CD4-positive, alpha-beta T cell (primary cell): Measurements from ENCODE around the gene CTTNBP2NL. TPM values are rescaled to one million over a fixed set of nuclear protein-coding genes. Genes with fewer than 3 reads are reported as not detected.
"Not testable (repeated sequence)": the region's sequence is repeated elsewhere in the genome, so short reads cannot be mapped to it uniquely, and the experiment has no call there.

Experiments used
- ATAC-seq: fragments of 200-7000 bp; cut with Tn5 transposase; one replicate; pipeline ENCODE4 v1.10.0; 2022; ENCODE audit warnings: mild to moderate bottlenecking; ENCODE audit not compliant: poor library complexity
- CTCF ChIA-PET: fragments of 350-600 bp; sonication (Branson Sonifier 250); formaldehyde crosslinking; loops from one replicate; lab custom pipeline; 2021; ENCODE audit warnings: antibody characterized with exemption, inconsistent platforms; lab: Charles Lee
- POLR2A ChIA-PET: fragments of 350-600 bp; sonication (Branson Sonifier 250); formaldehyde crosslinking; loops from one replicate; lab custom pipeline; 2021; ENCODE audit warnings: antibody characterized with exemption, inconsistent platforms; lab: Charles Lee
- DNase-seq, 14 experiments: peaks; one replicate each; pipeline ENCODE4 v3.0.0-alpha.2; 2013 to 2020; ENCODE audit warnings: mixed read lengths in 2 of 14
- H3K27ac ChIP-seq, 2 donors: one replicate each; pipeline versions ENCODE4 v1.5.1 to v1.7.0; 2013; ENCODE audit warnings: low read length in 2 of 2, low read depth in 1 of 2, mild to moderate bottlenecking in 1 of 2
- H3K27me3 ChIP-seq, 2 experiments: 1 replicate in 1 of 2; 2 replicates in 1 of 2; pipeline versions ENCODE4 v1.6.1 to v1.7.0; 2013; ENCODE audit warnings: low read length in 2 of 2, control low read depth in 1 of 2, mild to moderate bottlenecking in 1 of 2, moderate library complexity in 1 of 2; ENCODE audit not compliant: insufficient read depth in 2 of 2, control insufficient read depth in 1 of 2
- H3K36me3 ChIP-seq: one replicate; pipeline ENCODE4 v1.6.1; 2013; ENCODE audit warnings: low read length, control low read depth; ENCODE audit not compliant: insufficient read depth
- H3K4me1 ChIP-seq: one replicate; pipeline ENCODE4 v1.6.1; 2013; ENCODE audit warnings: low read length, control low read depth; ENCODE audit not compliant: insufficient read depth
- H3K4me3 ChIP-seq: one replicate; pipeline ENCODE4 v1.5.1; 2013; ENCODE audit warnings: mild to moderate bottlenecking, low read length, moderate library complexity
- H3K9me3 ChIP-seq, 2 experiments: 1 replicate in 1 of 2; 2 replicates in 1 of 2; pipeline versions ENCODE4 v1.6.1 to v1.7.0; 2013; ENCODE audit warnings: low read length in 2 of 2, mild to moderate bottlenecking in 2 of 2, control low read depth in 1 of 2, moderate library complexity in 1 of 2; ENCODE audit not compliant: control insufficient read depth in 1 of 2, insufficient read depth in 1 of 2
- H3K27ac Mint-ChIP-seq: one replicate; pipeline ENCODE4 v1.8.0; 2020; ENCODE audit warnings: mixed read lengths
- H3K27me3 Mint-ChIP-seq: one replicate; pipeline ENCODE4 v1.8.0; 2021; ENCODE audit warnings: mixed read lengths
- H3K36me3 Mint-ChIP-seq: one replicate; pipeline ENCODE4 v1.8.0; 2021; ENCODE audit warnings: low read depth, mixed read lengths
- H3K4me1 Mint-ChIP-seq: one replicate; pipeline ENCODE4 v1.8.0; 2021; ENCODE audit warnings: low read depth, mixed read lengths
- H3K4me3 Mint-ChIP-seq: one replicate; pipeline ENCODE4 v1.8.0; 2020; ENCODE audit warnings: mild to moderate bottlenecking, mixed read lengths
- H3K9me3 Mint-ChIP-seq: one replicate; pipeline ENCODE4 v1.8.0; 2020; ENCODE audit warnings: mixed read lengths
- CTCF ChIP-seq: fragments of 200-600 bp; IDR thresholded peaks from one replicate; pipeline ENCODE4 v1.8.0; 2022; ENCODE audit warnings: antibody characterized with exemption, mild to moderate bottlenecking
- intact Hi-C, 2 experiments: fragments of 100-400 bp; cut with DNase I in 1 of 2; cut with micrococcal nuclease in 1 of 2; formaldehyde crosslinking; loops; one replicate each; pipeline versions ENCODE4 v1.15.1 to v1.9.0; 2023 to 2025; cut with DNase I, micrococcal nuclease
- total RNA-seq, 174 experiments: library from RNA in 2 of 174; stranded (reverse) in 2 of 174; gene quantifications; one replicate each; pipeline ENCODE4 v1.2.3 and lab custom pipeline; 2021 to 2026

Gene CTTNBP2NL
- total RNA-seq, 2 experiments from 2014 or later, result 0.14 to 0.25 TPM

GRCh38 chr1:112388436-112388835 lies 7.6 kb upstream of the CTTNBP2NL start:
- Histone ChIP-seq H3K9me3 (no peaks in the 10 kb centered on the region), H3K27ac (no peak overlapping the region), H3K36me3 (no peaks in the 10 kb centered on the region), H3K4me3 (no peak overlapping the region), H3K4me1 (peaks cover 10% of the 10 kb centered on the region), H3K27me3 (peaks cover 6 to 23% of the 10 kb centered on the region in 2 experiments)
- DNase-seq (no peak), ATAC-seq (no peak)
- H3K27me3 Mint-ChIP-seq, result peaks cover 43% of the 10 kb centered on the region
- H3K4me3 Mint-ChIP-seq, result no peak overlapping the region
- no peak overlapping the region for H3K27ac Mint-ChIP-seq
- H3K9me3 Mint-ChIP-seq, result no peaks in the 10 kb centered on the region
- no peak for TF ChIP-seq CTCF
- H3K4me1 Mint-ChIP-seq, result peaks cover 7% of the 10 kb centered on the region
- CTCF ChIA-PET, result interaction anchor here (1.7 kb wide), 1 partner anchor 78 kb away, joined by 3 read pairs; no protein-coding TSS in a partner anchor
- intact Hi-C loops, result no loop called here
- POLR2A ChIA-PET, result no interaction called here
- H3K36me3 Mint-ChIP-seq, result no peaks in the 10 kb centered on the region

GRCh38 chr1:112389689-112390088 lies 6.3 kb upstream of the CTTNBP2NL start:
- H3K27me3 ChIP-seq, result peaks cover 6 to 26% of the 10 kb centered on the region in 2 experiments
- CTCF ChIA-PET, result interaction anchor here (0.7 to 1.7 kb wide), 2 partner anchors 63 to 77 kb away, joined by 3 read pairs; no protein-coding TSS in a partner anchor
- no peak overlapping the region for H3K27ac Mint-ChIP-seq
- ATAC-seq (no peak), DNase-seq (no peak)
- intact Hi-C loops, result loop anchor here (1.0 to 10.0 kb wide), 4 partner anchors 77 to 565 kb away; partner anchors contain the start of gene SLC16A1 (in 1 of the 2)
- no peaks in the 10 kb centered on the region for H3K36me3 ChIP-seq
- H3K9me3 Mint-ChIP-seq, result no peaks in the 10 kb centered on the region
- peaks cover 38% of the 10 kb centered on the region for H3K27me3 Mint-ChIP-seq
- no peak for TF ChIP-seq CTCF
- H3K4me1 ChIP-seq, result peaks cover 10% of the 10 kb centered on the region
- POLR2A ChIA-PET, result no interaction called here
- H3K27ac ChIP-seq, result no peak overlapping the region
- no peak overlapping the region for H3K4me3 Mint-ChIP-seq
- H3K4me1 Mint-ChIP-seq, result peaks cover 7% of the 10 kb centered on the region
- H3K9me3 ChIP-seq, result no peaks in the 10 kb centered on the region
- no peak overlapping the region for H3K4me3 ChIP-seq
- H3K36me3 Mint-ChIP-seq, result no peaks in the 10 kb centered on the region

GRCh38 chr1:112390335-112390734 lies 5.7 kb upstream of the CTTNBP2NL start:
- H3K36me3 ChIP-seq, H3K9me3 Mint-ChIP-seq, H3K4me3 ChIP-seq, H3K27ac Mint-ChIP-seq, H3K4me3 Mint-ChIP-seq, H3K4me1 Mint-ChIP-seq, DNase-seq, H3K36me3 Mint-ChIP-seq, H3K27ac ChIP-seq, ATAC-seq, H3K9me3 ChIP-seq: not testable (repeated sequence)
- ChIA-PET POLR2A (interaction anchor here (0.9 to 1.7 kb wide), 5 partner anchors 8 to 283 kb away, joined by 3 to 10 read pairs (median 4); no protein-coding TSS in a partner anchor), CTCF (interaction anchor here (0.9 to 2.6 kb wide), 15 partner anchors 9 to 682 kb away, joined by 3 to 60 read pairs (median 4); partner anchors contain the start of gene LRIG2)
- peaks cover 6 to 26% of the 10 kb centered on the region in 2 experiments for H3K27me3 ChIP-seq
- peaks cover 11% of the 10 kb centered on the region for H3K4me1 ChIP-seq
- intact Hi-C loops, result loop anchor here (1.0 to 10.0 kb wide), 4 partner anchors 76 to 564 kb away; partner anchors contain the start of gene SLC16A1 (in 1 of the 2)
- peaks cover 38% of the 10 kb centered on the region for H3K27me3 Mint-ChIP-seq
